Measurements from ENCODE around the gene PPM1A. TPM values are rescaled to one million over a fixed set of nuclear protein-coding genes. Genes with fewer than 3 reads are reported as not detected.
"Not testable (repeated sequence)": the region's sequence is repeated elsewhere in the genome, so short reads cannot be mapped to it uniquely, and the experiment has no call there.

PPM1A gene
- polyA plus RNA-seq, 1 donor: 46.5 TPM

DNA sequence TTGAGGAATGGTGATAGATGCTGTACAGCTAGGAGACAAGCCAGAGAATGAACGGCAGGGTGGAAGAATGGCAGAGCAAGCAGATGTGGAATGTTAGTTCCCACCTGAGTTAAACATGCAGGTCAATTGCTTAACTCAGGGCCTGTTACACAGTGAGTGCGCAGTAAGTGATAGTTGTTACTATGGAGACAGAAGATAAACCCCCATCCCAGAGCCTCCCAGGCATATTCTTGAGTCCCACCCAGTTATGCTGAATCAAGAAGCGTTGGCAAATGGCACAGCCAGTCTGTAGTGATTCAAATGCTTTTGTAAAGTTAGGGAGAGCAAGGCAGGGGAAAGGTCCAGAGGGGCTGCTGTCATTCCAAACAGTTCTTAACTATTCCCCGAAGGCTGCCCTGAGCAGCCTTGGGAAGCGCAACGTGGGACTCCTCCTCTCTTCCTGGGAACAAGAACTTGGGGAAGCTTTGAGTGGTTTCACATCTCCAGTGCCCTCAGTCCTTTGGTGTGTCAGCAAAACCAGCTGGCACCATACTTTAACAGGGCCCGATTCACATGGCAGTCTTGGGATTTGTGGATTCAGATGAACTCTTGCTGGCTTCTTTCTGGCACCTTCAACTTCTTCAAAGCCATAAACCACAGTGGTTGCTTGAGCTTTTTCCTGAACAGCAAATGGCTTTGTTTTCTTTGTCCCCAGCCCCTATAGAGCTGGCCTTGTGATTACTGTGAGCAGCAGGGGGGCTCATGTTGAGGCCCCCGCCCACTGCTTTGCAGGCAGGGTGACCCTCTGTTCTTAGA lies 66.4 kb downstream of the PPM1A start:
- peaks cover 24% of the 10 kb centered on the region for H3K27me3 ChIP-seq (ENCODE audit: control insufficient read depth, insufficient read depth, low read length)
- WGBS (ENCODE audit: insufficient coverage, low lambda C conversion rate): no CpG with 5 or more reads among the region's 8 CpGs
- H3K36me3 ChIP-seq (ENCODE audit: control insufficient read depth, insufficient read depth, low read length): no peaks in the 10 kb centered on the region
- no peak overlapping the region for H3K27ac ChIP-seq (ENCODE audit: low read length)
- no peak for DNase-seq
- no peaks in the 10 kb centered on the region for H3K9me3 ChIP-seq (ENCODE audit: control insufficient read depth, low read depth, low read length)
- no peaks in the 10 kb centered on the region for H3K4me1 ChIP-seq (ENCODE audit: control insufficient read depth, insufficient read depth, low read length)
- no peak overlapping the region for H3K4me3 ChIP-seq (ENCODE audit: low read length)

DNA sequence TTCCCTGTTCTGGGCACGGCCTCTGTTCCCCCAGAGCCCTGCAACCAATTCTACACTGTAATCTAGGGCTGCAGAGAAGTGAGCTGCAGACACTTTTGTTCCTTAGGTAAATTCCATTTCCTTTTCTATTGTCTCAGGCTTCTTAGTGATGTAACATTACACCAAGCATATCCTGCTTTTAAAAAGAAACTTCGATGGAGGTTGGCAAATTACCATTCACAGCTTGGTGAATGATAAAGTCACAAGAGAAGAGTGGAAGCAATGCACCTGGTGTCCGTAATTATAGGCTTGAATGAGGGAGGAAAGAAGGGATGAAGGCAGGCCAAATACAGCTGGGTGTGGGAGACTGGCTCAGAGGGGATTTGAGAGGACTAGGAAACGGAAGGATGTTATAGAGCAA lies 68.6 kb downstream of the PPM1A start:
- Histone ChIP-seq H3K36me3 (ENCODE audit: control insufficient read depth, insufficient read depth, low read length) (no peaks in the 10 kb centered on the region), H3K9me3 (ENCODE audit: control insufficient read depth, low read depth, low read length) (no peaks in the 10 kb centered on the region)

DNA sequence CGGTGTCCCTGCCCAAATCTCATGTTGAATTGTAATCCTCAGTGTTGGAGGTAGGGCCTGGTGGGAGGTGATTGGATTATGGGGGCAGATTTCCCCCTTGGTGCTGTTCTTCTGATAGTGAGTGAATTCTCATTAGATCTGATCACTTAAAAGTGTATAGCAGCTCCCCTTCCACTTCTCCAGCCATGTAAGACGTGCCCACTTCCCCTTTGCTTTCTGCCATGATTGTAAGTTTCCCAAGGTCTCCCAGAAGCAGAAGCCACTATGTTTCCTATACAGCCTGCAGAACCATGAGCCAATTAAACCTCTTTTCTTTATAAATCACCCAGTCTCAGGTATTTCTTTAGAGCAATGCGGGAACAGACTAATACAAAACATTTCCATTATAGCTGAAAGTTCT lies 71.8 kb downstream of the PPM1A start:
- H3K4me3 ChIP-seq (ENCODE audit: low read length); H3K9me3 ChIP-seq (ENCODE audit: control insufficient read depth, low read depth, low read length); DNase-seq; H3K27ac ChIP-seq (ENCODE audit: low read length); H3K4me1 ChIP-seq (ENCODE audit: control insufficient read depth, insufficient read depth, low read length); H3K36me3 ChIP-seq (ENCODE audit: control insufficient read depth, insufficient read depth, low read length): not testable (repeated sequence)
- WGBS (ENCODE audit: insufficient coverage, low lambda C conversion rate): no CpG with 5 or more reads among the region's 3 CpGs
- H3K27me3 ChIP-seq (ENCODE audit: control insufficient read depth, insufficient read depth, low read length): peaks cover 15% of the 10 kb centered on the region

More for the DNA sequence above, 68.6 kb downstream of the PPM1A start:
- no peaks in the 10 kb centered on the region for H3K4me1 ChIP-seq (ENCODE audit: control insufficient read depth, insufficient read depth, low read length)
- H3K27me3 ChIP-seq (ENCODE audit: control insufficient read depth, insufficient read depth, low read length): peaks cover 24% of the 10 kb centered on the region
- DNase-seq: no peak
- 100% methylated on average over 1 of the region's 4 CpGs for WGBS (ENCODE audit: insufficient coverage, low lambda C conversion rate)
- no peak overlapping the region for H3K4me3 ChIP-seq (ENCODE audit: low read length)
- H3K27ac ChIP-seq (ENCODE audit: low read length): no peak overlapping the region

DNA sequence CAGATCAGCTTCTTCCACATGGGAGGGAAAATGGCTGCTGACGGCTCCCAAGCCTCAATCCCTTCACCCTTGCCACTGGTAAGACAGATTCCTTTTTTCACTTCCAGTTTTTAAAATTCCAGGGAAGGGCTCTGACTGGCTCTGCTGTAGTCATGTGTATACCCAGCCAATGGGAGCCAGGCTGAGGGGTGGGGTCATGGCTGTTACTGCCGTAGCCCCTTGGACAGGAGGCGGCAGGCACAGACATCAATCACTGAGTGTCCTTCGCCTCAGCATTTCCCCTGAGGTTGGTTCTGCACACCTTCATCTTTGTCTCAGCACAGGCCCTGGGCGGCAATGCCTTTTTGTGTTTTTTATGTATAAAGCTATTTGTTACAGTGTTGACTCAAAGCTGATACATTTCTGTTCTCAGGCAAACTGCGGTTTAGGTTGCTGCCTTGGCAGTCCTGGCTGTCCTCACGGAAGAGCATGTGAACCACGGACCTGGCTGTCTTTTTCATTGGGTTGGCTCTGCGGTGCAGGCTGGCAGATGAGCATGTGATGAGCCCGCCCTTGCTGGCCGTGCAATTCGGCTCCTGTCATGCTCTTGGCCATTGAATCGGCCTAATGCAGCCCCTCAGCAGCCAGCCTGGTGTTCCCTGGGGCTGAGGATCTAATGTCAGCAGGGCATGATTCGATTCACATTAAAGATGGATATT lies 74.3 kb downstream of the PPM1A start:
- H3K36me3 ChIP-seq (ENCODE audit: control insufficient read depth, insufficient read depth, low read length): no peaks in the 10 kb centered on the region
- no peaks in the 10 kb centered on the region for H3K9me3 ChIP-seq (ENCODE audit: control insufficient read depth, low read depth, low read length)
- no CpG with 5 or more reads among the region's 14 CpGs for WGBS (ENCODE audit: insufficient coverage, low lambda C conversion rate)
- peaks cover 6% of the 10 kb centered on the region for H3K4me1 ChIP-seq (ENCODE audit: control insufficient read depth, insufficient read depth, low read length)
- H3K4me3 ChIP-seq (ENCODE audit: low read length): no peak overlapping the region
- H3K27me3 ChIP-seq (ENCODE audit: control insufficient read depth, insufficient read depth, low read length): peaks cover 28% of the 10 kb centered on the region
- DNase-seq: no peak
- no peak overlapping the region for H3K27ac ChIP-seq (ENCODE audit: low read length)

DNA sequence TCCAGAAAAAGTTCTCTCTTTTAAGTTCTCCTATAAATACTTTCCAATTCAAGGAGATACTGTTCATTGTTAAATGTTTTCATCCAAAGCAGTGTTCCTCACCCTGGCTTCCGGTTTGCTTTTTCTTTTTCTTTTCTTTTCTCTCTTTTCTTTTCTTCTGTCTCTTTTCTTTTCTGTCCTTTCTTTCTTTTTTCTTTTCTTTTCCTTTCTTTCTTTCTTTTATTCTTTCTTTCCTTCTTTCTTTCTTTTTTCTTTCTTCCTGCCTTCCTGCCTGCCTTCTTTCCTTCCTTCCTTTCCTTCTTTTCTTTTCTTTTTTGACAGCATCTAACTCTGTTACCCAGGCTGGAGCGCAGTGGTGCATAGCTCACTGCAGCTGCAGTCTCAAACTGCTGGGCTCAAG lies 75.8 kb downstream of the PPM1A start:
- no peaks in the 10 kb centered on the region for H3K9me3 ChIP-seq (ENCODE audit: control insufficient read depth, low read depth, low read length)
- no peak overlapping the region for H3K4me3 ChIP-seq (ENCODE audit: low read length)
- no peaks in the 10 kb centered on the region for H3K36me3 ChIP-seq (ENCODE audit: control insufficient read depth, insufficient read depth, low read length)
- peaks cover 32% of the 10 kb centered on the region for H3K27me3 ChIP-seq (ENCODE audit: control insufficient read depth, insufficient read depth, low read length)
- 98% methylated on average over 2 of the region's 2 CpGs for WGBS (ENCODE audit: insufficient coverage, low lambda C conversion rate)
- DNase-seq: no peak
- H3K4me1 ChIP-seq (ENCODE audit: control insufficient read depth, insufficient read depth, low read length): peaks cover 6% of the 10 kb centered on the region
- H3K27ac ChIP-seq (ENCODE audit: low read length): no peak overlapping the region

GRCh38 chr14:60326274-60326673 lies 77.3 kb downstream of the PPM1A start:
- no peak for DNase-seq
- Histone ChIP-seq H3K27ac (ENCODE audit: low read length) (no peak overlapping the region), H3K36me3 (ENCODE audit: control insufficient read depth, insufficient read depth, low read length) (no peaks in the 10 kb centered on the region), H3K4me1 (ENCODE audit: control insufficient read depth, insufficient read depth, low read length) (peaks cover 6% of the 10 kb centered on the region), H3K9me3 (ENCODE audit: control insufficient read depth, low read depth, low read length) (no peaks in the 10 kb centered on the region), H3K4me3 (ENCODE audit: low read length) (no peak overlapping the region), H3K27me3 (ENCODE audit: control insufficient read depth, insufficient read depth, low read length) (peaks cover 32% of the 10 kb centered on the region)
- no CpG with 5 or more reads among the region's 2 CpGs for WGBS (ENCODE audit: insufficient coverage, low lambda C conversion rate)

GRCh38 chr14:60327447-60328331 lies 78.7 kb downstream of the PPM1A start:
- H3K4me3 ChIP-seq (ENCODE audit: low read length): peak overlapping the region; percentile 36
- H3K4me1 ChIP-seq (ENCODE audit: control insufficient read depth, insufficient read depth, low read length): peaks cover 6% of the 10 kb centered on the region
- peak in 1 of 2 donors; percentile 58 for DNase-seq
- no peak overlapping the region for H3K27ac ChIP-seq (ENCODE audit: low read length)
- no peaks in the 10 kb centered on the region for H3K36me3 ChIP-seq (ENCODE audit: control insufficient read depth, insufficient read depth, low read length)
- WGBS (ENCODE audit: insufficient coverage, low lambda C conversion rate): no CpG with 5 or more reads among the region's 58 CpGs
- H3K27me3 ChIP-seq (ENCODE audit: control insufficient read depth, insufficient read depth, low read length): peaks cover 32% of the 10 kb centered on the region
- H3K9me3 ChIP-seq (ENCODE audit: control insufficient read depth, low read depth, low read length): no peaks in the 10 kb centered on the region

GRCh38 chr14:60328583-60328982 lies 79.6 kb downstream of the PPM1A start:
- Histone ChIP-seq H3K4me3 (ENCODE audit: low read length) (no peak overlapping the region), H3K27ac (ENCODE audit: low read length) (no peak overlapping the region), H3K4me1 (ENCODE audit: control insufficient read depth, insufficient read depth, low read length) (peaks cover 6% of the 10 kb centered on the region), H3K27me3 (ENCODE audit: control insufficient read depth, insufficient read depth, low read length) (peaks cover 32% of the 10 kb centered on the region), H3K36me3 (ENCODE audit: control insufficient read depth, insufficient read depth, low read length) (no peaks in the 10 kb centered on the region), H3K9me3 (ENCODE audit: control insufficient read depth, low read depth, low read length) (no peaks in the 10 kb centered on the region)
- WGBS (ENCODE audit: insufficient coverage, low lambda C conversion rate): 86% methylated on average over 1 of the region's 6 CpGs
- DNase-seq: no peak

DNA sequence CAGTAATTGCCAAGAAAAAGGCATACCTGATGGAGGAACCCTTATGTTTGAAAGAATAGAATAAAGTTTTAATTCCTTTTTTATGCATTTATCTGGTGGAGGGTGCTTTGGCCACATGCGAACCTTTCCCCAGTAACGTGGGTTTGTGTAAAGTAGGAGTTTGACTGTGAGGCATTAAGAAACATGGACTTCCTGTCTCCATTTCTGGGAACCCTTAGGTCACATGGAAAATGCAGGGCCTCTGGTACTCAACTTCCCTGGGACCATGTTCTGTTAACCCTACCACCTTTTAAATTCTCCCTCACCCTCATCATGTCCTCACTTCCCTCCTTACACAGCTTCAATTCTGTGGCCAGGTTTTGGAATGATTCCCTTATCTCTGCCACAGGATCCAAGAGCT lies 80.3 kb downstream of the PPM1A start:
- Histone ChIP-seq H3K4me1 (ENCODE audit: control insufficient read depth, insufficient read depth, low read length) (peaks cover 6% of the 10 kb centered on the region), H3K36me3 (ENCODE audit: control insufficient read depth, insufficient read depth, low read length) (no peaks in the 10 kb centered on the region), H3K4me3 (ENCODE audit: low read length) (no peak overlapping the region), H3K9me3 (ENCODE audit: control insufficient read depth, low read depth, low read length) (no peaks in the 10 kb centered on the region), H3K27ac (ENCODE audit: low read length) (no peak overlapping the region), H3K27me3 (ENCODE audit: control insufficient read depth, insufficient read depth, low read length) (peaks cover 28% of the 10 kb centered on the region)
- no CpG with 5 or more reads among the region's 2 CpGs for WGBS (ENCODE audit: insufficient coverage, low lambda C conversion rate)
- no peak for DNase-seq

Data from large intestine (tissue), 3 donors.